ENCODE measurements around the gene ADAM8.

DNA sequence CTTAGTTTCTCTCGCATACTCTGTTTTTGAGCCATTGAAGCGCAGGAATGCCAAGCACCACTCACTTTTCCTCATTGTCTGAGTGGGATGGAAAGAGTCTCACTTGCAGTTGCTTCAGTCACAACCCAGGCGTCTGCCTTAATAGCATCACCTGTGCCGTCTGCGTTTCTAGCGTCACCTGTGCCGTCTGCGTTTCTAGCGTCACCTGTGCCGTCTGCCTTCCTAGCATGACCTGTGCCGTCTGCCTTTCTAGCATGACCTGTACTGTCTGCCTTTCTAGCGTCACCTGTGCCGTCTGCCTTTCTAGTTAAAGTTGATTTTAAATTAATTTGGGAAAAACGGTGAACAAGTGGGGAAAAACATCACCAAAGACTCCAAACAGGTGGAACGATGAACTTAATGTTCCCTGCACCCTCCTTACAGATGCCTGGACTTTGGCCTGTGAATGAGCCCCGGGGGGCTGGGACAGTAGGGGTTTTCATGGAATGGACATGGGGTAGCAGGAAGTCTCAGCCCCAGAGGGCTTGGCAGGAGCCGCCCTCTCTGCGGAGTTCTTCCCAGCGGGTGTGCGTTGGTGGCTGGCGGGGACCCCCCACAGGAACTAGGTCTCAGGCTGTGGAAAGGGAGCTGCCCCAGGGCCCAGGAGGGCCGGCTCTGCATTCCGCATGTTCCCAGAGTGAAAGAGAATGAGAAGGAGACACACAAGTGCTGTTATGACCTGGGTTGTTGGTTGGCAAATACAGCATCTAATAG is 35.5 kb upstream of the ADAM8 start:
- TF ChIP-seq, protein P1, sequence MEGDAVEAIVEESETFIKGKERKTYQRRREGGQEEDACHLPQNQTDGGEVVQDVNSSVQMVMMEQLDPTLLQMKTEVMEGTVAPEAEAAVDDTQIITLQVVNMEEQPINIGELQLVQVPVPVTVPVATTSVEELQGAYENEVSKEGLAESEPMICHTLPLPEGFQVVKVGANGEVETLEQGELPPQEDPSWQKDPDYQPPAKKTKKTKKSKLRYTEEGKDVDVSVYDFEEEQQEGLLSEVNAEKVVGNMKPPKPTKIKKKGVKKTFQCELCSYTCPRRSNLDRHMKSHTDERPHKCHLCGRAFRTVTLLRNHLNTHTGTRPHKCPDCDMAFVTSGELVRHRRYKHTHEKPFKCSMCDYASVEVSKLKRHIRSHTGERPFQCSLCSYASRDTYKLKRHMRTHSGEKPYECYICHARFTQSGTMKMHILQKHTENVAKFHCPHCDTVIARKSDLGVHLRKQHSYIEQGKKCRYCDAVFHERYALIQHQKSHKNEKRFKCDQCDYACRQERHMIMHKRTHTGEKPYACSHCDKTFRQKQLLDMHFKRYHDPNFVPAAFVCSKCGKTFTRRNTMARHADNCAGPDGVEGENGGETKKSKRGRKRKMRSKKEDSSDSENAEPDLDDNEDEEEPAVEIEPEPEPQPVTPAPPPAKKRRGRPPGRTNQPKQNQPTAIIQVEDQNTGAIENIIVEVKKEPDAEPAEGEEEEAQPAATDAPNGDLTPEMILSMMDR (IDR thresholded peaks at IDR 0.05), result no peak
- no peak for TF ChIP-seq POLR2A (IDR thresholded peaks at IDR 0.05)
- no peak for TF ChIP-seq EP300 (IDR thresholded peaks at IDR 0.05)

Measured in tibial nerve (tissue), 4 donors.